Breast epithelium (tissue), 3 donors: Measurements from ENCODE around the gene ANKRD44.

Experiments used
- POLR2A ChIP-seq: fragments of 450-650 bp; IDR thresholded peaks from one replicate; pipeline ENCODE4 v1.6.1; 2016; ENCODE audit warnings: antibody characterized with exemption, mild to moderate bottlenecking, moderate library complexity
- POLR2AphosphoS5 ChIP-seq, 3 donors: sonication (generic); formaldehyde crosslinking; IDR thresholded peaks; one replicate each; pipeline ENCODE4 v1.6.1; 2017; ENCODE audit warnings: antibody characterized with exemption in 3 of 3
- TF ChIP-seq, protein P1 (sequence below), 3 donors: fragments of 450-650 bp; IDR thresholded peaks; one replicate each; pipeline ENCODE4 v1.5.1; 2016 to 2017; ENCODE audit warnings: antibody characterized with exemption in 3 of 3, mild to moderate bottlenecking in 3 of 3, moderate library complexity in 3 of 3

DNA sequence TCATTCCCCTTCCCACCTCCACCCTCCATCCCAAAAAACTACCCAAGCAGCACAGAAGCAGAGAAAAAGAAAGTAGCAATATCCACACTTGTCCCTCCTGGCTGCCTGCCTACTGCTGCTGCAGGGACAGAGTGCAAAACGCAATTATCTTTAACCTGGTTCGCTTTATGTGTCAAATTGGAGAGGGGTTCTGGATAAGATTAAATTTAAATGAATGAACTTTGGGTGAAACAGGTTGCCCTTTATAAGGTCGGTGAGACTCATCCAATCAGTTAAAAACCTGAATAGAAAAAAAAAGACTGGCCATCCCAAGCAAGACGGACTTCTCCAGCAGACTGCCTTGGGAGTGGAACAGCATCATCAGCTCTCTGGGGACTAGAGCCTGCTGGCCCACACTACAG, 62.6 kb downstream of the ANKRD44 start:
- TF ChIP-seq, protein P1, sequence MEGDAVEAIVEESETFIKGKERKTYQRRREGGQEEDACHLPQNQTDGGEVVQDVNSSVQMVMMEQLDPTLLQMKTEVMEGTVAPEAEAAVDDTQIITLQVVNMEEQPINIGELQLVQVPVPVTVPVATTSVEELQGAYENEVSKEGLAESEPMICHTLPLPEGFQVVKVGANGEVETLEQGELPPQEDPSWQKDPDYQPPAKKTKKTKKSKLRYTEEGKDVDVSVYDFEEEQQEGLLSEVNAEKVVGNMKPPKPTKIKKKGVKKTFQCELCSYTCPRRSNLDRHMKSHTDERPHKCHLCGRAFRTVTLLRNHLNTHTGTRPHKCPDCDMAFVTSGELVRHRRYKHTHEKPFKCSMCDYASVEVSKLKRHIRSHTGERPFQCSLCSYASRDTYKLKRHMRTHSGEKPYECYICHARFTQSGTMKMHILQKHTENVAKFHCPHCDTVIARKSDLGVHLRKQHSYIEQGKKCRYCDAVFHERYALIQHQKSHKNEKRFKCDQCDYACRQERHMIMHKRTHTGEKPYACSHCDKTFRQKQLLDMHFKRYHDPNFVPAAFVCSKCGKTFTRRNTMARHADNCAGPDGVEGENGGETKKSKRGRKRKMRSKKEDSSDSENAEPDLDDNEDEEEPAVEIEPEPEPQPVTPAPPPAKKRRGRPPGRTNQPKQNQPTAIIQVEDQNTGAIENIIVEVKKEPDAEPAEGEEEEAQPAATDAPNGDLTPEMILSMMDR (IDR thresholded peaks at IDR 0.05): no peak
- TF ChIP-seq POLR2A (no peak), POLR2AphosphoS5 (IDR thresholded peaks at IDR 0.05) (no peak)
